Loucy (cell line): Measurements from ENCODE around the gene PHOSPHO1.

Source experiments
- CTCF ChIP-seq: fragments of 200-600 bp; sonication (generic); conservative IDR thresholded peaks from 2 replicates; pipeline ENCODE4 v1.5.1; 2014; ENCODE audit warnings: mild to moderate bottlenecking, antibody characterized with exemption, low read length
- EZH2phosphoT487 ChIP-seq: fragments of 200-600 bp; IDR thresholded peaks from 2 replicates; pipeline ENCODE4 v1.6.1; 2018; ENCODE audit warnings: antibody characterized with exemption, mild to moderate bottlenecking, moderate library complexity, borderline replicate concordance

DNA sequence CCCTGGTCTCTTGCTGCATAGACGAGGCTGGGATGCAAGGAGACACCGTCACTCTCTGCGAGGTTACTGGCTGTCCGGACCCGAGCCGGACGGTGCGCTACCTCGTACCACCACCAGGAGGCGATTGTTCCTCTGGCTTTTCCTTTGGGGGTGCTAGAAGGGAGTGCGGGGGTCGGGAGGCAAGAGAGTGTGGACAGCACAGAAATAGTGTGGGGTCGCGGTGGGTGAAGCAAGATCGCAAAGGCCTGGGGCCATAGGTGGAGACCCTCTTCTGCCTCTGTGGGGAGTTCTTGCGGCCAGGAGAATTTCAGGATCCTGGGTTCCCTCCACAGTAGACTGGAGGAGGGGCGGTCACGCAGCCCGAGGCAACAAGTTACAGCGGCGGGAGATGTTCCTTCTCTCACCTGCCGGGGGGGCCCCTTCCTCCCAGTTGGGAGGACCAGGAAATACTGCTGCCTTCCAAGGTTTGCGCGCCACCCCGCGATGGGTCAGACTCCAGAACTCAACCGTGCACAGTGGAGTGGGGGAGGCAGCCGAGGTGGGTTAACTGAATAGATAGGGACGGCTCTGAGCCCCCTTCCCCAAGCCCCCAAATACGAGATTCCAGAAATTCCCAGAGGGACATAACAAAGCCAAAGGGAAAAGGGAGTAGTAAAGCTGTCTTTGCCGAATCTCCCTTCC is 6.9 kb downstream of the PHOSPHO1 start:
- TF ChIP-seq CTCF (peak; percentile 88), EZH2phosphoT487 (no peak)
